ENCODE measurements around the gene NTRK1. TPM values are rescaled to one million over a fixed set of nuclear protein-coding genes. Genes with fewer than 3 reads are reported as not detected.

NTRK1 gene
- total RNA-seq, 1 experiment from 2014 or later: 0.24 TPM

DNA sequence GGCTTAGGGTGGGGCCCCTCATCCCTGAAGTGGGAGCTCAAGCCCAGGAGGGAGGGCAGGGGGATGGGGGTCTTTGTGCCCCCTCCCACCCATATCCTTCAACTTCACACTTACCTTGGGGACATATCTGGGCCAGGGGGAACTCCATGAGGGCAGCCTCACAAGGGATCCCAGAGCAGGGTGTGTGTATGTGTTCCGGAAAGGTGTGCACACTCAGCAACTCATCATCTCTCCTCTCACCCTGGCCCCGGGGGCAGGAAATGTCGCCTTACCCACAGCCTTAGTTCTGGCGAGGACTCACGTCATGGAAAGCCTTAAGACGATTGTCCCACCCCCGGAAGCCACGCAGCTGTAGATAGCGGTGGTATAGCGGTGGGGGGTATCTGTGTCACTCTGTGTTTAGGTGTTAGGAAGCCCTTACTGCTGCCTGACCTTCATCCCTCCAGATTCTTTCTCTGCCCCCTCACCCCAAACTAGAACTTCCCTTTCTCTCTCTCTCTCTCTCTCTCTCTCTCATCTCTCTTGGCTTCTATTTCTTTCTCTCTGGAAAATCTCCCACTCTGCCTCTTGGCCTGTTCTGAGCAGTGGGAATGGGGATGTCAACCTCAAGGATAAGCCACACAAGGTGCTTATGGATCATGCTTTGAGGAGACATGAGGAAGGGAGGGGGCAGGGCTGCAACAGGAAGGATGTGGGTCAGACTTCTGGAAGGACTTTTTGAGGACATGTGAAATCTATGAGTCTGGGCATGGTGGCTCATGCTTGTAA, 43.9 kb upstream of the NTRK1 start, which contains the start of gene SH2D2A:
Gene SH2D2A, minus strand, starts transcription at position 288 of the 768 bp plus-strand sequence. Its CDS starts 140 bp downstream, at position 148.
- Histone ChIP-seq H3K23me2 (ENCODE audit: insufficient read length, low read depth, low read length, poor library complexity, severe bottlenecking) (peaks cover 5% of the 10 kb centered on the region), H3K14ac (ENCODE audit: insufficient read depth, low read length) (no peak within 1 kb of the TSS), H3K79me1 (ENCODE audit: insufficient read depth, low read depth, low read length, poor library complexity, severe bottlenecking) (no peaks in the 10 kb centered on the region), H2BK5ac (ENCODE audit: insufficient read length, low read length) (no peak within 1 kb of the TSS), H2AK5ac (ENCODE audit: insufficient read length, low read length) (no peak within 1 kb of the TSS), H3K27ac (ENCODE audit: insufficient read length, low read depth, low read length) (no peak within 1 kb of the TSS), H3K23ac (ENCODE audit: insufficient read length, low read depth, low read length) (no peak within 1 kb of the TSS), H3K9ac (ENCODE audit: extremely low read depth, insufficient read length, low read length) (no peak within 1 kb of the TSS), H3K18ac (ENCODE audit: insufficient read length, low read depth, low read length) (no peak within 1 kb of the TSS), H3K56ac (ENCODE audit: insufficient read length, low read depth, low read length) (no peak within 1 kb of the TSS), H2BK20ac (ENCODE audit: low read depth, low read length, poor library complexity, severe bottlenecking) (no peak within 1 kb of the TSS), H2AFZ (ENCODE audit: low read length) (no peak within 1 kb of the TSS), H3K4ac (ENCODE audit: low read depth, low read length) (no peak within 1 kb of the TSS), H3T11ph (ENCODE audit: low read length) (no peak within 1 kb of the TSS), H4K8ac (replicated peaks; ENCODE audit: insufficient read length, low read depth, low read length) (no peak within 1 kb of the TSS), H3K27me3 (ENCODE audit: insufficient read depth, low read length) (peaks cover 11% of the 10 kb centered on the region; the same call in 1 of the 2 replicates), H3K79me2 (ENCODE audit: insufficient read depth, low read length) (no peaks in the 10 kb centered on the region), H2BK12ac (ENCODE audit: insufficient read length, low read depth, low read length) (no peak within 1 kb of the TSS), H4K91ac (ENCODE audit: insufficient read length, low read depth, low read length) (no peak within 1 kb of the TSS), H2BK120ac (ENCODE audit: low read depth, low read length, poor library complexity, severe bottlenecking) (no peak within 1 kb of the TSS), H2BK15ac (ENCODE audit: low read depth, low read length) (no peak within 1 kb of the TSS), H4K20me1 (ENCODE audit: control insufficient read depth, insufficient read depth, insufficient read length) (no peaks in the 10 kb centered on the region), H4K5ac (ENCODE audit: insufficient read length, low read depth, low read length) (no peak within 1 kb of the TSS), H3K4me2 (ENCODE audit: insufficient read depth, insufficient read length, low read length) (no peak within 1 kb of the TSS), H3K4me1 (ENCODE audit: insufficient read depth, low read length) (no peaks in the 10 kb centered on the region), H3K9me3 (ENCODE audit: control insufficient read depth, low read depth, low read length) (no peaks in the 10 kb centered on the region)
- TF ChIP-seq, protein P1, sequence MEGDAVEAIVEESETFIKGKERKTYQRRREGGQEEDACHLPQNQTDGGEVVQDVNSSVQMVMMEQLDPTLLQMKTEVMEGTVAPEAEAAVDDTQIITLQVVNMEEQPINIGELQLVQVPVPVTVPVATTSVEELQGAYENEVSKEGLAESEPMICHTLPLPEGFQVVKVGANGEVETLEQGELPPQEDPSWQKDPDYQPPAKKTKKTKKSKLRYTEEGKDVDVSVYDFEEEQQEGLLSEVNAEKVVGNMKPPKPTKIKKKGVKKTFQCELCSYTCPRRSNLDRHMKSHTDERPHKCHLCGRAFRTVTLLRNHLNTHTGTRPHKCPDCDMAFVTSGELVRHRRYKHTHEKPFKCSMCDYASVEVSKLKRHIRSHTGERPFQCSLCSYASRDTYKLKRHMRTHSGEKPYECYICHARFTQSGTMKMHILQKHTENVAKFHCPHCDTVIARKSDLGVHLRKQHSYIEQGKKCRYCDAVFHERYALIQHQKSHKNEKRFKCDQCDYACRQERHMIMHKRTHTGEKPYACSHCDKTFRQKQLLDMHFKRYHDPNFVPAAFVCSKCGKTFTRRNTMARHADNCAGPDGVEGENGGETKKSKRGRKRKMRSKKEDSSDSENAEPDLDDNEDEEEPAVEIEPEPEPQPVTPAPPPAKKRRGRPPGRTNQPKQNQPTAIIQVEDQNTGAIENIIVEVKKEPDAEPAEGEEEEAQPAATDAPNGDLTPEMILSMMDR (conservative IDR thresholded peaks at IDR 0.05): no peak
- WGBS (ENCODE audit: extremely low coverage, insufficient read length, low lambda C conversion rate): no CpG with 5 or more reads among the region's 10 CpGs
- Mint-ChIP-seq H3K4me1 (peaks cover 16 to 25% of the 10 kb centered on the region in 2 experiments), H3K4me3 (no peak within 1 kb of the TSS), H3K9me3 (no peaks in the 10 kb centered on the region; a peak in 2 of 5 replicates), H3K27me3 (ENCODE audit: low read depth) (peaks cover 81% of the 10 kb centered on the region), H3K36me3 (ENCODE audit: insufficient read depth in 1 of 3, low read depth in 3 of 3) (peaks cover 2 to 7% (median 4%) of the 10 kb centered on the region in 3 experiments; a peak in 3 of 7 replicates), H3K27ac (no peak within 1 kb of the TSS)
- DNase-seq: no peak

Data from H9 (cell line).